Mesothelial cell of epicardium (in vitro differentiated cells): ENCODE measurements around the gene LHX4. TPM values are rescaled to one million over a fixed set of nuclear protein-coding genes. Genes with fewer than 3 reads are reported as not detected.
A peak's percentile ranks its signal among the peaks of the same experiment; 100 is the strongest.

Source experiments
- DNase-seq, 2 experiments: peaks; one replicate each; pipeline ENCODE4 v3.0.0; 2021; ENCODE audit warnings: low spot score in 2 of 2; ENCODE audit not compliant: unreplicated experiment in 2 of 2
- H3K27ac Mint-ChIP-seq: 2 replicates; pipeline ENCODE4 v1.8.0; 2021; ENCODE audit warnings: mixed read lengths
- H3K27me3 Mint-ChIP-seq: 2 replicates; pipeline ENCODE4 v1.8.0; 2021; ENCODE audit warnings: low read depth, mixed read lengths
- H3K36me3 Mint-ChIP-seq: 2 replicates; pipeline ENCODE4 v1.8.0; 2021; ENCODE audit warnings: mixed read lengths
- H3K4me1 Mint-ChIP-seq: 2 replicates; pipeline ENCODE4 v1.8.0; 2021; ENCODE audit warnings: mixed read lengths
- H3K4me3 Mint-ChIP-seq: 2 replicates; pipeline ENCODE4 v1.8.0; 2021; ENCODE audit warnings: mild to moderate bottlenecking, moderate library complexity, mixed read lengths
- H3K9me3 Mint-ChIP-seq: 2 replicates; pipeline ENCODE4 v1.8.0; 2021; ENCODE audit warnings: mixed read lengths
- CTCF ChIP-seq: fragments of 200-600 bp; sonication (generic); IDR thresholded peaks from one replicate; pipeline ENCODE4 v1.5.0; 2021; ENCODE audit warnings: antibody characterized with exemption; ENCODE audit not compliant: unreplicated experiment
- total RNA-seq: library from RNA; stranded (reverse); gene quantifications from 3 replicates; pipeline ENCODE4 v1.2.1, GENCODE V29; 2021

The LHX4 gene
- total RNA-seq, 1 donor from 2014 or later, result 0.54 TPM

GRCh38 chr1:180299479-180300221 is 69.6 kb downstream of the LHX4 start:
- Mint-ChIP-seq H3K27me3 (no peaks in the 10 kb centered on the region), H3K36me3 (peaks cover 8% of the 10 kb centered on the region), H3K27ac (no peak overlapping the region), H3K9me3 (no peaks in the 10 kb centered on the region), H3K4me3 (no peak overlapping the region), H3K4me1 (peaks cover 5% of the 10 kb centered on the region)
- no peak for DNase-seq
- no peak for TF ChIP-seq CTCF

DNA sequence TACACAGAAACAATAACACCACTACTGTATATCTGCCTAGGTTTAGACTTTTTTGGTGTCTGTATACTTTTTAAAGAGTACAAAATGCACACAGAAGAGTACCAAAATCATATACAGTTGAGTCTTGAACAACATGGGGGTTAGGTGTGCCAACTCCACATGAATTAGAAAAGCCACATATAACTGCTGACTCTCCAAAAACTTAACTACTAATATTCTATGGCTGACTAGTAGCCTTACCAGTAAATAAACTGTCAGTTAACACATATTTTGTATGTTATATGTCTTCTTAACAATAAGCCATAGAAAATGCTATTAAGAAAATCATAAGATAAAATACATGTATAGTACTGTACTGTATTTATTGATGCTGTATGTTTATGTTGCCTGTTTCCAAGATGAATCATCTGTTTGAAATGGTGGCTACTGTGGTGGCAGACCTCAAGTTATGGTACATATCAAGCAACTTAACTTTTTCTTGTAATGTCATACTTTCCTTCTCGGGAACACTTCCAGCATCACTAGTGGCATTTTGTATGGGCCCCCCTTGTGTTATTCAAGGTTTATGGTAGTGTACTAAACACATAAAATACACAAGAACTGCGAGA is 71.2 kb downstream of the LHX4 start:
- H3K36me3 Mint-ChIP-seq, result peaks cover 13% of the 10 kb centered on the region
- H3K27ac Mint-ChIP-seq, result no peak overlapping the region
- DNase-seq, result no peak
- TF ChIP-seq CTCF, result no peak
- no peaks in the 10 kb centered on the region for H3K27me3 Mint-ChIP-seq
- peaks cover under 1% of the 10 kb centered on the region for H3K9me3 Mint-ChIP-seq
- peaks cover 5% of the 10 kb centered on the region for H3K4me1 Mint-ChIP-seq
- H3K4me3 Mint-ChIP-seq, result no peak overlapping the region

DNA sequence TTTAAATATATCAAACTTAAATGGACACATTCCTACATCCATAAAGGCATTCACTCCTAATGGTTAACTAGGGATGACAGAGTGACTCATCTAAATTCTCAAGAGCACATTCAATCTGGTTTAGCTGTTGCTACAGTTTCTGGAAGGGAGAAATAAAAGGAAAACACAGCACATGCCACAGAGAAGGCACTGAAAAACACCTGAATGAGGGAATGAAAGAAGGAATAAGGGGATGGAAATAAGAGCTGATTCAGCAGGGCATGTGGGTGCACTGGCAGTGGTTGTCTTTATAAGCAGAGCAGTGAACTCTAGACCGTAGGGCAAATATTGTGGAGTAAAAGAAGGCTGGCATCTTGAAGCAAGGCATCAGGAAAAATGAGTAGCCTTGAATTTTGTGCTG is 79.3 kb downstream of the LHX4 start:
- Mint-ChIP-seq H3K9me3 (peaks cover 10% of the 10 kb centered on the region), H3K4me1 (peaks cover 5% of the 10 kb centered on the region), H3K27me3 (no peaks in the 10 kb centered on the region), H3K27ac (peak overlapping the region; percentile 65), H3K4me3 (no peak overlapping the region), H3K36me3 (peaks cover 26% of the 10 kb centered on the region)
- no peak for TF ChIP-seq CTCF
- no peak for DNase-seq

DNA sequence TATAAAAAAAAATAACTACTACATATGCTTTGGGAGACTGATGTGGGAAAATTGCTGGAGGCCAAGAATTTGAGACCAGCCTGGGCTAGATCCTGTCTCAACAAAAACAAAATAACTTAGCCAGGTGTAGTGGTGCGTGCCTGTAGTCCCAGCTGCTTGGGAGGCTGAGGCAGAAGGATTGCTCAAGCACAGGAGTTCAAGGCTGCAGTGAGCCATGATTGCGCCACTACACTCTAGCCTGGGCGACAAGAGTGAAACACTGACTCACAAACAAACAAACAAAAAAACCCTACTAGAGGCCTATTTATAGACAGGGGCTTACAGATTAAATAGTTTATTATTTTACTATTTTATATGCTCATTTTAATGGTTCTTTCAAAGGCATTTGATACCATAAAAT is 80.0 kb downstream of the LHX4 start:
- Mint-ChIP-seq H3K36me3 (peaks cover 25% of the 10 kb centered on the region), H3K9me3 (peaks cover 10% of the 10 kb centered on the region), H3K27ac (peak overlapping the region; percentile 65), H3K4me3 (no peak overlapping the region), H3K4me1 (peaks cover 5% of the 10 kb centered on the region), H3K27me3 (no peaks in the 10 kb centered on the region)
- DNase-seq, result no peak
- no peak for TF ChIP-seq CTCF

DNA sequence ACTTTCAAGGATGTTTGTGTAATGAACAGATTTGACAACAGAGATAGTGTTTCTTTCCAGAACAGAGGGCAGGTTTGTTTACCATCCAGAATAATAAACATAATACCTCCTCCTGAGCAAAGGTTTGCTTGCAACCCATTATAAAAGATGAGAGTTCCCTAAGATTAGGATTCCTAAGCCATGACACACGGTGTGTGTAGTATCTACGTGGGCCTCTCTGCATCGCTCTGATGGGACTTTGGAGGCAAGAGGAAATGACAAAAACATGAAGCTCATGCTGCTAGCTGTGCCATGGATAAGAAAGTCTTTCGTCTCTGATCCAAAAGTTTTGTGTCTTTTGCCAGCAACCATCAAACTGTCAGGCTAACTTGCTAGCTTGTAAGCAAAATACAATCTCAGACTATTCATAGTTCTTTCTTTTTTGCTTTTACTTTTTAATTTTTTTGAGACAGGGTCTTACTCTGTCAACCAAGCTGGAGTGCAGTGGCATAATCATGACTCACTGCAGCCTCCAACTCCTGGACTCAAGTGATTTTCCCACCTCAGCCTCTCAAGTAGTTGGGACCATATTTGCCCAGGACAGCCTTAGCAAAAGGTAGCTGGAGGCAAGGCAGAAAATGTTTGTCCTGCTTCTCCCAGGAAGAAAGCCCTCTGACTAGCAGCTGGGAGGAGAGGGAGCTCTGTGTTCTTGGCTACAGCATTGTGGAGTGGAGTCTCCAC is 81.1 kb downstream of the LHX4 start:
- H3K27me3 Mint-ChIP-seq, result no peaks in the 10 kb centered on the region
- peak overlapping the region; percentile 25 for H3K27ac Mint-ChIP-seq
- peaks cover 10% of the 10 kb centered on the region for H3K9me3 Mint-ChIP-seq
- TF ChIP-seq CTCF, result no peak
- no peak for DNase-seq
- peaks cover 19% of the 10 kb centered on the region for H3K36me3 Mint-ChIP-seq
- H3K4me3 Mint-ChIP-seq, result no peak overlapping the region
- peaks cover 5% of the 10 kb centered on the region for H3K4me1 Mint-ChIP-seq
